ENCODE measurements around the gene CHST11.

Gene CHST11

GRCh38 chr12:104686196-104686595 is 229.4 kb downstream of the CHST11 start:
- H3K4me3 ChIP-seq (ENCODE audit: low read length): no peak overlapping the region
- TF ChIP-seq, protein P1, sequence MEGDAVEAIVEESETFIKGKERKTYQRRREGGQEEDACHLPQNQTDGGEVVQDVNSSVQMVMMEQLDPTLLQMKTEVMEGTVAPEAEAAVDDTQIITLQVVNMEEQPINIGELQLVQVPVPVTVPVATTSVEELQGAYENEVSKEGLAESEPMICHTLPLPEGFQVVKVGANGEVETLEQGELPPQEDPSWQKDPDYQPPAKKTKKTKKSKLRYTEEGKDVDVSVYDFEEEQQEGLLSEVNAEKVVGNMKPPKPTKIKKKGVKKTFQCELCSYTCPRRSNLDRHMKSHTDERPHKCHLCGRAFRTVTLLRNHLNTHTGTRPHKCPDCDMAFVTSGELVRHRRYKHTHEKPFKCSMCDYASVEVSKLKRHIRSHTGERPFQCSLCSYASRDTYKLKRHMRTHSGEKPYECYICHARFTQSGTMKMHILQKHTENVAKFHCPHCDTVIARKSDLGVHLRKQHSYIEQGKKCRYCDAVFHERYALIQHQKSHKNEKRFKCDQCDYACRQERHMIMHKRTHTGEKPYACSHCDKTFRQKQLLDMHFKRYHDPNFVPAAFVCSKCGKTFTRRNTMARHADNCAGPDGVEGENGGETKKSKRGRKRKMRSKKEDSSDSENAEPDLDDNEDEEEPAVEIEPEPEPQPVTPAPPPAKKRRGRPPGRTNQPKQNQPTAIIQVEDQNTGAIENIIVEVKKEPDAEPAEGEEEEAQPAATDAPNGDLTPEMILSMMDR (conservative IDR thresholded peaks at IDR 0.05; ENCODE audit: low read depth, low read length): no peak
- DNase-seq (ENCODE audit: low read depth): no peak

- H3K4me3 ChIP-seq (ENCODE audit: low read length): no peak overlapping the region
- TF ChIP-seq, protein P1 (conservative IDR thresholded peaks at IDR 0.05; ENCODE audit: low read depth, low read length): no peak
- DNase-seq (ENCODE audit: low read depth): no peak
Observed at GRCh38 chr12:104687823-104688573, 231.2 kb downstream of the CHST11 start.

DNA sequence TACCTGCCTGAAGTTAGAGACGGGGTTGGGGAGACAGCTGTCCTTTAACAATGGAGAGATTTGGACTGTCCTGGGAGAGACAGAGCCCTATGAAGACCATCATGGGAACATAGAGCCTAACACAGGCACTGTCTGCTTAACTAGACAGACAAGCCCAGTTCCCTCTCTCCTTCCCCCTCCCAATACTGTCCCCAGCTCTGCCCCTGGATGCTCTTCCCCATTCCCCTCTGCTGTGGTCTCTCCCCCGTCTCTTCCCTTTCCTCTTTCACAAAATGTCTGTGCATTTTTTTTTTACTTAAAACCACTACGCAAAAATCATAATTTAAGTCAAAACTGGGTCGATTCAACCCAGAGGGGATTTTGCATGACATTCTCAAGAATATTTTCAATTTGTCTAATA is 232.9 kb downstream of the CHST11 start:
- H3K4me3 ChIP-seq (ENCODE audit: low read length): no peak overlapping the region
- DNase-seq (ENCODE audit: low read depth): no peak
- TF ChIP-seq, protein P1 (conservative IDR thresholded peaks at IDR 0.05; ENCODE audit: low read depth, low read length): no peak

- H3K4me3 ChIP-seq (ENCODE audit: low read length): no peak overlapping the region
- no peak for DNase-seq (ENCODE audit: low read depth)
- TF ChIP-seq, protein P1 (conservative IDR thresholded peaks at IDR 0.05; ENCODE audit: low read depth, low read length): no peak
Observed at GRCh38 chr12:104691721-104692556, 235.2 kb downstream of the CHST11 start.

DNA sequence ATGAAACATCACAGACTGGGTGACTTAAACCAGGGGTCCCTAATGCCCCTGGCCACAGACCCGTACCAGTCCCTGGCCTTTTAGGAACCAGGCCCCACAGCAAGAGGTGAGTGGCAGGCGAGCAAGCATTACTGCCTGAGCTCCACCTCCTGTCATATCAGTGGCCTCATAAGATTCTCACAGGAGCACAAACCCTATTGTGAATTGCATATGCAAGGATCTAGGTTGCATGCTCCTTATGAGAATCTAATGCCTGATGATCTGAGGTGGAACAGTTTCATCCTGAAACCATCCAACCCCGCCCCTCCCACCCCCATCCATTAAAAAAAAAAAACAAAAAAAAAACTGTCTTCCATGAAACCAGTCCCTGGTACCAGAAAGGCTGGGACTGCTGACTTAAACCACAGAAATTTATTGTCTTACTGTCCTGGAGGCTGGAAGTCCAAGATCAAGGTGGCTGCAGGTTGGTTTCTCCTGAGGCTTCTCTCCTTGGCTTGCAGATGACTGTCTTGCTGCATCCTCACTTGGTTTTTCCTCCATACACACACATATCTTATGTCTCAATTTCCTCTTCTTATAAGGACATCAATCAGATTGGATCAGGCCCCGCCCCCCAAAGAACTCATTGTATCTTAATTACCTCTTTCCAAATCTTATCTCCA is 235.9 kb downstream of the CHST11 start:
- H3K4me3 ChIP-seq (ENCODE audit: low read length): no peak overlapping the region
- DNase-seq (ENCODE audit: low read depth): no peak
- TF ChIP-seq, protein P1 (conservative IDR thresholded peaks at IDR 0.05; ENCODE audit: low read depth, low read length): no peak

DNA sequence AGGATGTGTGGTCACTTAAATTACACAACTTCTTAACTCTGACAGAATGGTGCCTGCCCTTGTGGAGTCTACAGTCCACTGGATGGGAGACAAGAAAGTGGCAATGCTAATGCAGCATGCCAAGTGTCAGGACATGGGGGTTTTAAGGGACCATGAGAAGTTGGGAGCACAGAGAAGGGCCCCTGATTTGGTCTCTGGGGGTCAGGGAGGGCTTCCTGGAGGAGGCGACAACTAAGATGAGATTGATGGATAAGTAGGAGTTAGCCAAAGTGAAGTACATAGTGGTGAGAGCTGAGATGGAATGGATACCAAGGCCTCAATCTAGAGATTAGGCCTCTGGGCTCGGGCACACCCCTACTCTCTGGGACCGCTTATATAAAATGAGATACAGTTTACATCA is 236.7 kb downstream of the CHST11 start:
- TF ChIP-seq, protein P1 (conservative IDR thresholded peaks at IDR 0.05; ENCODE audit: low read depth, low read length): no peak
- H3K4me3 ChIP-seq (ENCODE audit: low read length): no peak overlapping the region
- no peak for DNase-seq (ENCODE audit: low read depth)

Data from retinal pigment epithelial cell (primary cell).